Mesothelial cell of epicardium (in vitro differentiated cells): ENCODE data around the gene MAST1. TPM values are rescaled to one million over a fixed set of nuclear protein-coding genes. Genes with fewer than 3 reads are reported as not detected.
"Not testable (repeated sequence)": the region's sequence is repeated elsewhere in the genome, so short reads cannot be mapped to it uniquely, and the experiment has no call there.

Source experiments
- DNase-seq, 2 experiments: peaks; one replicate each; pipeline ENCODE4 v3.0.0; 2021; ENCODE audit warnings: low spot score in 2 of 2; ENCODE audit not compliant: unreplicated experiment in 2 of 2
- H3K27ac Mint-ChIP-seq: 2 replicates; pipeline ENCODE4 v1.8.0; 2021; ENCODE audit warnings: mixed read lengths
- H3K27me3 Mint-ChIP-seq: 2 replicates; pipeline ENCODE4 v1.8.0; 2021; ENCODE audit warnings: low read depth, mixed read lengths
- H3K36me3 Mint-ChIP-seq: 2 replicates; pipeline ENCODE4 v1.8.0; 2021; ENCODE audit warnings: mixed read lengths
- H3K4me1 Mint-ChIP-seq: 2 replicates; pipeline ENCODE4 v1.8.0; 2021; ENCODE audit warnings: mixed read lengths
- H3K4me3 Mint-ChIP-seq: 2 replicates; pipeline ENCODE4 v1.8.0; 2021; ENCODE audit warnings: mild to moderate bottlenecking, moderate library complexity, mixed read lengths
- H3K9me3 Mint-ChIP-seq: 2 replicates; pipeline ENCODE4 v1.8.0; 2021; ENCODE audit warnings: mixed read lengths
- CTCF ChIP-seq: fragments of 200-600 bp; sonication (generic); IDR thresholded peaks from one replicate; pipeline ENCODE4 v1.5.0; 2021; ENCODE audit warnings: antibody characterized with exemption; ENCODE audit not compliant: unreplicated experiment
- total RNA-seq: library from RNA; stranded (reverse); gene quantifications from 3 replicates; pipeline ENCODE4 v1.2.1, GENCODE V29; 2021

MAST1 gene
- total RNA-seq, 1 donor from 2014 or later: 4.0 TPM

- H3K4me3 Mint-ChIP-seq: peak overlapping the region; percentile 36
- peak overlapping the region; percentile 96 for H3K27ac Mint-ChIP-seq
- H3K4me1 Mint-ChIP-seq: peaks cover 29% of the 10 kb centered on the region
- H3K36me3 Mint-ChIP-seq: no peaks in the 10 kb centered on the region
- no peak for TF ChIP-seq CTCF
- no peaks in the 10 kb centered on the region for H3K9me3 Mint-ChIP-seq
- DNase-seq: no peak
- H3K27me3 Mint-ChIP-seq: no peaks in the 10 kb centered on the region
Observed at GRCh38 chr19:12912571-12912970, 74.3 kb downstream of the MAST1 start.

GRCh38 chr19:12913011-12913561, 74.8 kb downstream of the MAST1 start:
- no peaks in the 10 kb centered on the region for H3K36me3 Mint-ChIP-seq
- DNase-seq: peak in 1 of 2 experiments; percentile 52
- peak overlapping the region; percentile 96 for H3K27ac Mint-ChIP-seq

GRCh38 chr19:12913851-12914690, 75.8 kb downstream of the MAST1 start:
- Mint-ChIP-seq H3K27me3 (no peaks in the 10 kb centered on the region), H3K36me3 (no peaks in the 10 kb centered on the region), H3K27ac (peak overlapping the region; percentile 96), H3K4me3 (no peak overlapping the region), H3K9me3 (no peaks in the 10 kb centered on the region), H3K4me1 (peaks cover 26% of the 10 kb centered on the region)
- no peak for TF ChIP-seq CTCF
- no peak for DNase-seq

More at GRCh38 chr19:12913011-12913561, 74.8 kb downstream of the MAST1 start:
- TF ChIP-seq CTCF: no peak
- Mint-ChIP-seq H3K9me3 (no peaks in the 10 kb centered on the region), H3K4me1 (peaks cover 29% of the 10 kb centered on the region), H3K27me3 (no peaks in the 10 kb centered on the region), H3K4me3 (peak overlapping the region; percentile 36)

GRCh38 chr19:12915860-12916259, 77.5 kb downstream of the MAST1 start:
- H3K9me3 Mint-ChIP-seq, H3K27ac Mint-ChIP-seq, H3K27me3 Mint-ChIP-seq, DNase-seq, H3K4me3 Mint-ChIP-seq, H3K36me3 Mint-ChIP-seq: not testable (repeated sequence)
- H3K4me1 Mint-ChIP-seq: peaks cover 31% of the 10 kb centered on the region

- Mint-ChIP-seq H3K4me1 (peaks cover 19% of the 10 kb centered on the region), H3K9me3 (no peaks in the 10 kb centered on the region), H3K27me3 (no peaks in the 10 kb centered on the region), H3K36me3 (peaks cover 9% of the 10 kb centered on the region), H3K4me3 (no peak overlapping the region), H3K27ac (no peak overlapping the region)
- DNase-seq: no peak
- TF ChIP-seq CTCF: no peak
Observed at GRCh38 chr19:12918253-12918652, 79.9 kb downstream of the MAST1 start.

- H3K27me3 Mint-ChIP-seq: no peaks in the 10 kb centered on the region
- H3K36me3 Mint-ChIP-seq: peaks cover 19% of the 10 kb centered on the region
- peak overlapping the region; percentile 96 for H3K27ac Mint-ChIP-seq
- no peak for TF ChIP-seq CTCF
- H3K9me3 Mint-ChIP-seq: no peaks in the 10 kb centered on the region
- H3K4me3 Mint-ChIP-seq: no peak overlapping the region
- H3K4me1 Mint-ChIP-seq: peaks cover 10% of the 10 kb centered on the region
- DNase-seq: no peak
Observed at GRCh38 chr19:12921047-12921446, 82.7 kb downstream of the MAST1 start.
